ENCODE results near the gene ZBP1.

Gene ZBP1

GRCh38 chr20:57555457-57556184 is 64.6 kb downstream of the ZBP1 start:
- TF ChIP-seq TEAD4 (IDR thresholded peaks at IDR 0.05) = no peak
- TF ChIP-seq EGR1 (IDR thresholded peaks at IDR 0.05) = no peak
- TF ChIP-seq ZBTB7A (IDR thresholded peaks at IDR 0.05; ENCODE audit: low read depth) = no peak
- no peak for TF ChIP-seq CEBPB (IDR thresholded peaks at IDR 0.05)
- TF ChIP-seq TCF12 (IDR thresholded peaks at IDR 0.05; ENCODE audit: low read depth) = no peak
- TF ChIP-seq MAX (IDR thresholded peaks at IDR 0.05) = no peak
- no peak for TF ChIP-seq REST (IDR thresholded peaks at IDR 0.05; ENCODE audit: low read depth)
- TF ChIP-seq RAD21 (IDR thresholded peaks at IDR 0.05; ENCODE audit: low read depth) = no peak
- no peak for TF ChIP-seq YY1 (IDR thresholded peaks at IDR 0.05; ENCODE audit: low read depth)
- TF ChIP-seq CREB1 (IDR thresholded peaks at IDR 0.05; ENCODE audit: low read depth) = no peak
